ENCODE results near the gene DMAP1. TPM values are rescaled to one million over a fixed set of nuclear protein-coding genes. Genes with fewer than 3 reads are reported as not detected.

DMAP1 gene
- total RNA-seq, 1 donor from 2014 or later: 25.7 TPM

GRCh38 chr1:44266400-44267344 is 53.4 kb downstream of the DMAP1 start:
- intact Hi-C loops (cut with DNase I): no loop called here
- ATAC-seq (ENCODE audit: poor library complexity) (no peak), DNase-seq (no peak)

GRCh38 chr1:44267438-44267837 is 54.2 kb downstream of the DMAP1 start:
- DNase-seq (no peak), ATAC-seq (ENCODE audit: poor library complexity) (peak; percentile 56)
- intact Hi-C loops (cut with DNase I): no loop called here

GRCh38 chr1:44268054-44268453 is 54.8 kb downstream of the DMAP1 start:
- intact Hi-C loops (cut with DNase I): no loop called here
- ATAC-seq (ENCODE audit: poor library complexity) (no peak), DNase-seq (no peak)

Other genes with a start within 250 kb of the DMAP1 start
- 16.2 TPM for gene DPH2, start 243.5 kb upstream of the DMAP1 start, total RNA-seq
- gene ATP6V0B, start 238.5 kb upstream of the DMAP1 start, total RNA-seq: 80.9 TPM
- gene B4GALT2, start 234.3 kb upstream of the DMAP1 start, total RNA-seq: 34.3 TPM
- gene CCDC24, start 221.9 kb upstream of the DMAP1 start, total RNA-seq: 0.86 TPM
- 0.78 TPM for gene SLC6A9, start 182.0 kb upstream of the DMAP1 start, total RNA-seq
- gene KLF17, start 94.7 kb upstream of the DMAP1 start, total RNA-seq: not detected
- not detected for gene KLF18, start 71.8 kb upstream of the DMAP1 start, total RNA-seq
- gene ERI3, start 141.8 kb downstream of the DMAP1 start, total RNA-seq: 52.3 TPM
- 72.5 TPM for gene RNF220, start 191.8 kb downstream of the DMAP1 start, total RNA-seq